Kidney (tissue), 14 donors: ENCODE measurements around the gene GORASP1. TPM values are rescaled to one million over a fixed set of nuclear protein-coding genes. Genes with fewer than 3 reads are reported as not detected.
A peak's percentile ranks its signal among the peaks of the same experiment; 100 is the strongest.

ENCODE experiments used
- DNase-seq, 5 donors: peaks; one replicate each; pipeline ENCODE4 v3.0.0-alpha.2; 2013 to 2020
- FAIRE-seq: peaks from 2 replicates; lab custom pipeline; 2012; peaks lifted over from hg19 to GRCh38; lab: Jason Lieb, UNC
- H3K27ac ChIP-seq, 2 donors: one replicate each; pipeline ENCODE4 v1.7.0; 2013; ENCODE audit warnings: low read depth in 2 of 2, low read length in 2 of 2, inconsistent platforms in 1 of 2
- H3K27me3 ChIP-seq: one replicate; pipeline ENCODE4 v1.7.1; 2013; ENCODE audit warnings: low read length, inconsistent platforms; ENCODE audit not compliant: control insufficient read depth, insufficient read depth
- H3K36me3 ChIP-seq, 3 donors: one replicate each; pipeline versions ENCODE4 v1.7.0 to v1.7.1; 2013; ENCODE audit warnings: low read length in 3 of 3, control low read depth in 1 of 3, inconsistent platforms in 1 of 3; ENCODE audit not compliant: insufficient read depth in 3 of 3, control insufficient read depth in 2 of 3
- H3K4me1 ChIP-seq, 3 donors: one replicate each; pipeline versions ENCODE4 v1.7.0 to v1.7.1; 2013; ENCODE audit warnings: low read length in 3 of 3, inconsistent platforms in 1 of 3, low read depth in 1 of 3; ENCODE audit not compliant: control insufficient read depth in 2 of 3, insufficient read depth in 2 of 3
- H3K4me3 ChIP-seq, 3 donors: one replicate each; pipeline versions ENCODE4 v1.7.0 to v1.8.1; 2013; ENCODE audit warnings: low read length in 3 of 3, control low read depth in 1 of 3, inconsistent platforms in 1 of 3
- H3K9ac ChIP-seq, 3 donors: one replicate each; pipeline versions ENCODE4 v1.7.0 to v1.7.1; 2013; ENCODE audit warnings: low read length in 3 of 3, control low read depth in 1 of 3, inconsistent platforms in 1 of 3
- H3K9me3 ChIP-seq, 3 donors: one replicate each; pipeline versions ENCODE4 v1.7.0 to v1.7.1; 2013; ENCODE audit warnings: low read length in 3 of 3, control low read depth in 1 of 3, inconsistent platforms in 1 of 3; ENCODE audit not compliant: control insufficient read depth in 2 of 3, insufficient read depth in 1 of 3
- intact Hi-C: fragments of 100-400 bp; cut with DNase I; formaldehyde crosslinking; loops from one replicate; pipeline ENCODE4 v1.11.1; 2022
- polyA plus RNA-seq: library from polyadenylated mRNA; stranded (reverse); fragments of 350-450 nt; fragmentation: Illumina TruSeq; extraction: RNeasy Lipid Tissue Mini Kit (QIAGEN cat#74804); gene quantifications from one replicate; pipeline ENCODE4 v1.2.3, GENCODE V29; 2014; ENCODE audit warnings: low read depth, low replicate concordance; ENCODE audit not compliant: insufficient read depth
- total RNA-seq: library from RNA; stranded (reverse); fragmentation: NEBNext Ultra II Directional; extraction: Animal tissue kit (Norgen Biotek cat#: 25700); gene quantifications from one replicate; pipeline ENCODE4 v1.2.1, GENCODE V29; 2021
- TF ChIP-seq, protein P1 (sequence below): IDR thresholded peaks from 3 replicates; pipeline ENCODE4 v1.5.1; 2012; ENCODE audit warnings: mild to moderate bottlenecking, moderate library complexity, borderline replicate concordance; ENCODE audit not compliant: insufficient read depth; ENCODE audit errors: extremely low read depth
- donor health status: control.
- donor health status: control.
- donor health status: control.
- donor health status: control.
- donor health status: control.
- donor health status: DM: yes; HTN: yes; CAD: no.
- donor health status: Normal renal cell carcinoma (clear cell type).

The GORASP1 gene
- total and polyA plus RNA-seq, 2 donors from 2014 or later: 38.8 to 70.9 TPM

DNA sequence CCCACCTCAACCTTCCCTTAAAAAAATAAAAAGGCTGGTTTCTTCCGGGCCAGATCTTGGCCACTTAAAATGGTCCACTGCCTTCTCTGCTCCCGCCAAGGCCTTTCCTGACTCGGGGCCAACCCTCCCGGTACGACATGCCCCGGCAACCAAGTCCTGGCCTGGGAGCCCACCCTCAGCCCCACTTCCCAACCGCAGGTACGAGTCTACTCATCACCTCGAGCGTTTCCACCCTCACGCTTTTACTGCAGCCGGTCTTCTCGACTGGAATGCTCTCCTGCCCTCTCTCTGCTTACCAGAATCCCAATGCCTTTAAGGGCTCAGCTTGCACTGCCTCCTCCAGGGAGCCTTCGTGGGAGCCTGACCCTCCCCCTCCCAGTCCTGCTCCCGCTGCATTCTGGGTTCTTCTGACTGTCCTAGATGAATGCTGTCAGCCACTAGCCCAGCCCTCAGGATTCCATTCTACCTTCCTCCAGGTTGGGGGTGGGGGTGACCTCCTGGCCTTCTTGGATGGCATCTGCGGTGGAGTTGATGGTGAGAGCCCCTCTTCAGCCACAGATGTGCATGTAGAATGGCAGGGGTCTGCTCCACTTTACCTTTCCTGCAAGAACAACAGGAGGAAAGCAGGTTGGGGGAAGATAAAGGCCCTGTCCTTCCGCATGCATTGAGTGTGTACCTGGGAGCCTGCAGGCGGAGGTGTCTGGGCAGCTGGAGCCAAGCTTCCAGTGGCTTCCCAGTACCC is 47.0 kb upstream of the GORASP1 start:
- H3K9ac ChIP-seq: peak overlapping the region in 1 of 3 donors; percentile 56

GRCh38 chr3:39153977-39154279 is 46.5 kb upstream of the GORASP1 start:
- Histone ChIP-seq H3K27me3 (no peaks in the 10 kb centered on the region), H3K9me3 (no peaks in the 10 kb centered on the region), H3K27ac (peak overlapping the region; percentile 82), H3K4me1 (peaks cover 12 to 34% (median 32%) of the 10 kb centered on the region in 3 donors), H3K36me3 (no peaks in the 10 kb centered on the region), H3K9ac (peak overlapping the region in 1 of 3 donors; percentile 56), H3K4me3 (peak overlapping the region; percentile 26 to 54 (median 30))
- DNase-seq: no peak
- FAIRE-seq: no peak
- intact Hi-C loops: no loop called here
- TF ChIP-seq, protein P1, sequence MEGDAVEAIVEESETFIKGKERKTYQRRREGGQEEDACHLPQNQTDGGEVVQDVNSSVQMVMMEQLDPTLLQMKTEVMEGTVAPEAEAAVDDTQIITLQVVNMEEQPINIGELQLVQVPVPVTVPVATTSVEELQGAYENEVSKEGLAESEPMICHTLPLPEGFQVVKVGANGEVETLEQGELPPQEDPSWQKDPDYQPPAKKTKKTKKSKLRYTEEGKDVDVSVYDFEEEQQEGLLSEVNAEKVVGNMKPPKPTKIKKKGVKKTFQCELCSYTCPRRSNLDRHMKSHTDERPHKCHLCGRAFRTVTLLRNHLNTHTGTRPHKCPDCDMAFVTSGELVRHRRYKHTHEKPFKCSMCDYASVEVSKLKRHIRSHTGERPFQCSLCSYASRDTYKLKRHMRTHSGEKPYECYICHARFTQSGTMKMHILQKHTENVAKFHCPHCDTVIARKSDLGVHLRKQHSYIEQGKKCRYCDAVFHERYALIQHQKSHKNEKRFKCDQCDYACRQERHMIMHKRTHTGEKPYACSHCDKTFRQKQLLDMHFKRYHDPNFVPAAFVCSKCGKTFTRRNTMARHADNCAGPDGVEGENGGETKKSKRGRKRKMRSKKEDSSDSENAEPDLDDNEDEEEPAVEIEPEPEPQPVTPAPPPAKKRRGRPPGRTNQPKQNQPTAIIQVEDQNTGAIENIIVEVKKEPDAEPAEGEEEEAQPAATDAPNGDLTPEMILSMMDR: no peak

More for the DNA sequence above, 47.0 kb upstream of the GORASP1 start:
- TF ChIP-seq, protein P1: no peak
- Histone ChIP-seq H3K36me3 (no peaks in the 10 kb centered on the region), H3K4me3 (peak overlapping the region in 2 of 3 donors; percentile 5 to 54), H3K27ac (peak overlapping the region; percentile 82), H3K27me3 (no peaks in the 10 kb centered on the region), H3K4me1 (peaks cover 12 to 29% (median 29%) of the 10 kb centered on the region in 3 donors), H3K9me3 (no peaks in the 10 kb centered on the region)
- intact Hi-C loops: no loop called here
- peak; percentile 54 to 88 (median 66) for DNase-seq
- no peak for FAIRE-seq

GRCh38 chr3:39150803-39151631 is 43.6 kb upstream of the GORASP1 start:
- TF ChIP-seq, protein P1: peak; percentile 10
- Histone ChIP-seq H3K4me3 (peak overlapping the region; percentile 30 to 98 (median 91)), H3K9ac (peak overlapping the region in 2 of 3 donors; percentile 64 to 100), H3K27me3 (no peaks in the 10 kb centered on the region), H3K4me1 (peaks cover 23 to 63% (median 61%) of the 10 kb centered on the region in 3 donors), H3K27ac (peak overlapping the region; percentile 88 to 99), H3K36me3 (peaks cover 0 to 6% (median under 1%) of the 10 kb centered on the region in 3 donors), H3K9me3 (no peaks in the 10 kb centered on the region)
- intact Hi-C loops: no loop called here
- peak; percentile 74 to 96 (median 88) for DNase-seq
- no peak for FAIRE-seq
